Superior temporal gyrus (tissue), 1 donor: ENCODE measurements around the gene VASH2.
"Not testable (repeated sequence)": the region's sequence is repeated elsewhere in the genome, so short reads cannot be mapped to it uniquely, and the experiment has no call there.

Source experiments
- DNase-seq: peaks from one replicate; pipeline ENCODE4 v3.0.0-alpha.2; 2016; ENCODE audit errors: extremely low spot score

Gene VASH2

GRCh38 chr1:212957546-212957945 lies 7.2 kb downstream of the VASH2 start:
- DNase-seq, result no peak

DNA sequence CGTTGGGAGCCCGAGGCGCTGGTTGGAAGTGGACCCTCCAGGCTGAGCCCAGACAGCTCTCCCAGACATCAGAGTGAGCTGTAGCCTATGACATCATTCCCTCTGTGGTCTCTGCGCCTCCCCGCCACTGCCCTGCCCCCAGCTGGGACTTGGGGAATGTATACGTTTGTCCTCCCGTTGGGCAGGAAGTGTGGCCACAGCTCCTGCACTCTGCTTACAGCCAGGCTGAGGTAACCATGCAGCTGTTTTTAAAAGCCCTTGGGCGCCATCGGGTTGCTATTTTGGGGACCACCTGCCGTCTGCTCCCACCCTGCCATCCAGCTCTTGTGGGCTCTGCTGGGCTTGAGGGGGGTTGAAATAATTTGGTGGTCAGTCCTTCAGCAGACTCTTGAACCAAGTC lies 7.8 kb downstream of the VASH2 start:
- no peak for DNase-seq

GRCh38 chr1:212959266-212960220 lies 9.2 kb downstream of the VASH2 start:
- no peak for DNase-seq

GRCh38 chr1:212960932-212961331 lies 10.6 kb downstream of the VASH2 start:
- no peak for DNase-seq

GRCh38 chr1:212962509-212962908 lies 12.2 kb downstream of the VASH2 start:
- no peak for DNase-seq

GRCh38 chr1:212964102-212964501 lies 13.8 kb downstream of the VASH2 start:
- no peak for DNase-seq

- not testable (repeated sequence) for DNase-seq
These were observed 14.7 kb downstream of the VASH2 start for GRCh38 chr1:212964993-212965392.

GRCh38 chr1:212966616-212967015 lies 16.3 kb downstream of the VASH2 start:
- DNase-seq, result no peak

DNA sequence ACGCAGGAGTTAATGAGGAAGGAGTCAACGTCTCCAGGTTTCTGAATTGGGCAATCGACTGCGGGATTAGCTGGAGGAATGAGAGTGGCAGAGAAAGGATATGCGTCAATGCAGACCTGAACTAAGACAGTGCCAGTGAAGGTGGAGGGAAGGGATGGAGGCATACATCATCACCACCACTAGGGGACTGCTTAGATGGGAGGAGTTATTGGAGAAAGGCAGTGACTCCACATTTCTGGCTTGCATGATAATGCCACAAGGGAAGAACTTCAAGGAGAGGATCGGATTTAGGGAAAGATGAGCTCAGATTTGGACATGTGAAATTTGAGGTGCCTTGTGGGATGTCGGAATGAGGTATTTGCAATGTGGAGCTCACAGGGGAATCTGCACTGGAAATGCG lies 17.5 kb downstream of the VASH2 start:
- no peak for DNase-seq

DNA sequence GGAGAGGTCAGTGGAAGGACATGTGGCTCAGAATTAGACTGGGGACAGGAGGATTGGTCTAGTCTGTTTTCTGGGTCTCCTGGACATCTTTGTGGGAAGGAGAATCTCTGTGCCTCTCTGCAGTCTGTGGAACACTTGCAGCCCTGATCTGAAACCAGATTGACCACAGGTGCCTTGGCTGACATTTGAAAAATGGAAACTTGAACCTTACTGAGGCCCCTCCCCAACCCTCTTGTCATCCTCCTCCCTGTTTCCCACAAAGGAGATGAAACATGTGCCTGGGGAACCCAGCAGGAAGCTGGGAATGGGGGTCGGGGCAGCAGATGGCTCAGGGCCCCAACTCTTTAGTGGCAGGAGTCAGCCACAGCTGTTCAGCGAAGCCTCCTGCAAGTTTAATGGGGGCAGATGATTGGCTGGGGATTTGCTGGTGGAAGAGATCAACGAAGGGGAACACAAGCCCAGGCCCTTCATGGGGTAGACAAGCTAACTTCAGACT lies 18.1 kb downstream of the VASH2 start:
- no peak for DNase-seq

DNA sequence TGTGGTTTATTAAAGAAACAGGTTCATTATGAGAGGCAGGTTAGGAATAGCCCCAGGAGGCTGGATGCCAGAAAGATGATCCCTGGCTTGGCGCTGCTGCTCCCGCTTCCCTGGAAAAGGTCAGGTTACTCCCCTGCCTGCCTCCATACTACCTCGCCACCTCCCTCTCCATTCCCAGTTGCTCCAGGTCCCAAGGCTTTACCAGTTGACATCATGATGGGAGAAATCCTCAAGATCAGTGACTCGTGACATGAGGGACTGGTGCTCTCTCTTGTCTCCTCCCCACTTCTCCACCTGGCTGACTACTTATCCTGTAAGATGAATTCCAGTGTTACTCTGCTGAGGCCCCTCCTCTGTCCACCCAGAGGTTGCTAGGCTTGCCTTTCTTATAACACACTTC lies 19.7 kb downstream of the VASH2 start:
- no peak for DNase-seq

DNA sequence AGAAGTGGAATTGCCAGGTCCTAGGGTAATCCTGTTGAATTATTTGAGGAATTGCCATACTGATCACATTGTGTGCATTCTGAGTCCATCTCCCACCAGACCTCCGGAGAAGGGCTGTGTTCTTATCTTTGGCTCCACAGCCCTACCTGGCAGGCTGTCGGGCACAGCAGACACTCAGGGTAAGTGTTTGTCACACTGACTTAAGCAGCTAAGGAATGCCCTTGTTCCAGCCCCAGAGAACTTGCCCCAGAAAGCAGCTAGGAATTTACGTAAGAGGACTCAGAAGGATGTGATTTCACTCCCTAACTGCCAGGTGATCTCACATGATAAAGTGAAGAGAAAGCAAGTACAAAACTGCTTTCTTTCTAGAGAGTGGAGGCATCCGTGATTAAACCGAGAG lies 21.0 kb downstream of the VASH2 start:
- DNase-seq, result no peak

DNA sequence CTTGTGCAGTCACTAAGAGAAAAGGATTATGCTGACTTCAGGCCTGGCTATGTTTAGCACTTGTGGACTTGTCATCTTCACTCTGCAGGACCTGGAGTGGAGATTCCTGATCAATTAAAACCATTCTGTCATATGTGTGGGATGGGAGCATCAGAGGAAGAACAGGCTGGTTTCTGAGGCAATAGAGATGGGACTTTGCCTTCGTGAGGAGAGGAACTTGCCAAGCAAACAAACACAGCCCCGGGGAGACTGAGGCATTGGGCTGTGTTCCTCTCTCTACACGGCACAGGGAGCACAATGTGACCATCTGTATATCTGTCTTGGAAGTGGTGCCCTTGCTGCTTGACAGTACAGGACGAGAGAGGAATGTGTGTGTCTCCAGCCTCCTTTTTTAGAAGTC lies 23.1 kb downstream of the VASH2 start:
- DNase-seq, result no peak

DNA sequence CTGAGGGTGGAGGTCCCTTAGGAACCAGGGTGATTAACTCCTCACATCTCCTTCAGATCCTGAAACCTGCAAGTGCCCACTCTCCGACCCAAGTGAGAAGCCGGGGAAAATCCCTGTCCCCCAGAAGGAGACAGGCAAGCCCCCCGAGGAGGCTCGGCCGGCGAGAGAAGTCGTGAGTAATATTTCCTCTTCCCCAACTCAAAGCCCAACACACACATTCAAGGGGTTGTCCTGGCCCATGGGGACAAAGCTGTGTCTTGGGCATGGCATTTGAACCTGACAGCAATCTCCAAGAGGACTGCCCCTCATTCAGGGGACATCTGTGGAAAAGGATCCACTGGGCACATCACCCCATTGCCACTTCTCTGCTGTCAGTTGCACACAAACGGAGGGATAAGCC lies 23.6 kb downstream of the VASH2 start:
- no peak for DNase-seq

DNA sequence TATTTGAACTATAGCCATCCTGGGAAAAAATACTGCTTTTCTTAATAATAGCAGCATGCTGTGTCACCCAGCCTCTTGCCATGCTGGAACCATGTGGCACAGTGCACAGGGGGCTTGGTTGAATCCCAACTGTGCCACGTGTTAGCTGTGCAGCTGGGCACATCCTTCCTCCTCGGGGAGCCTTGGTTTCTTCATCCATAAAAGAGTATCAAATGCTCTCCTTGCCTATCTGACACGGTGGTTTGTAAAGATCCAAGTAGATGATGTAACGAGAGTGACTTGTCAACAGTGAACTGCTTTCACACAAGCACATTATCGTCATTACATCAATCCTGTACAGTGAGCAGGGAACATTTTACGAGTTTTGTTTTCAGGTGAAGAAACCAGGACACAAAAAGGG lies 24.4 kb downstream of the VASH2 start:
- DNase-seq, result no peak

DNA sequence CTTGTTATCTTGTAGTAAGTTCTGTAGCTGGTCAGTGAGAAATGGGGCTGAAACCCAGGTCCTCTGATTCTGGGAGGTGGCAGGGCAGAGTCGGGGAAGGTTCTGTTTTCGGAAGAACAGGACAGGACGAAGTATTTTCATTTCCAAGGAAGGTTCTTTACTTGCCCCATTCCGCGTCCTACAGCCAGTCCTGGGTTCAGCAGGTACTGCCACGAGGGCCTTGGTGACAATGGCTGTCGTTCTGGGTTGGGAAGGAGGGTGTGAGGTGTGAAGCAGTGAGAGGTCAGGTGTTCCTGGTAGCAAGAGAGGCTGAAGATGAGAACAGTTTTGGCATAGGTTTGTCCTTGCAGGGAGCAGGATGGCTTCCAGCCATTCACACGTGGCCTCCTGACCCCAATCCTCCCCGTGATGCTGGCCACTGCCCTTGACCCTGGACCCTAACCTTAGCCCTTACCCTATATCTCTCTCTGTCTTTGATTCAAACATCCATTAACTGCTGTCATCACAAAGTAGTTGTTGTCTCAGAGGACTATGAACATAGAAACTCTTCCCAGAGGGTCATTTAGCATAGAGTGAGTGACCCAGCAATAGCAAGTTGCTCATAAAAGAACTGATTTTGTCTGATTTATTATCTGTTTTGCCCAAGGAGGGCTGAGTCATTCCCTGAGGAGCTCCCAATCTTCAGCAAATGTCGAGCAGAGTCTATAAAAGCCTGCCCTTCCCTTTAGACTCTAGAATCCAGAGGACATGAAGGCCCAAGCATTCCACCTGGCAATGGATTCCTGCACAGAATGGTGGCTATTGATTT lies 25.0 kb downstream of the VASH2 start:
- DNase-seq, result no peak

- no peak for DNase-seq
These were observed 26.2 kb downstream of the VASH2 start for GRCh38 chr1:212976586-212976985.

DNA sequence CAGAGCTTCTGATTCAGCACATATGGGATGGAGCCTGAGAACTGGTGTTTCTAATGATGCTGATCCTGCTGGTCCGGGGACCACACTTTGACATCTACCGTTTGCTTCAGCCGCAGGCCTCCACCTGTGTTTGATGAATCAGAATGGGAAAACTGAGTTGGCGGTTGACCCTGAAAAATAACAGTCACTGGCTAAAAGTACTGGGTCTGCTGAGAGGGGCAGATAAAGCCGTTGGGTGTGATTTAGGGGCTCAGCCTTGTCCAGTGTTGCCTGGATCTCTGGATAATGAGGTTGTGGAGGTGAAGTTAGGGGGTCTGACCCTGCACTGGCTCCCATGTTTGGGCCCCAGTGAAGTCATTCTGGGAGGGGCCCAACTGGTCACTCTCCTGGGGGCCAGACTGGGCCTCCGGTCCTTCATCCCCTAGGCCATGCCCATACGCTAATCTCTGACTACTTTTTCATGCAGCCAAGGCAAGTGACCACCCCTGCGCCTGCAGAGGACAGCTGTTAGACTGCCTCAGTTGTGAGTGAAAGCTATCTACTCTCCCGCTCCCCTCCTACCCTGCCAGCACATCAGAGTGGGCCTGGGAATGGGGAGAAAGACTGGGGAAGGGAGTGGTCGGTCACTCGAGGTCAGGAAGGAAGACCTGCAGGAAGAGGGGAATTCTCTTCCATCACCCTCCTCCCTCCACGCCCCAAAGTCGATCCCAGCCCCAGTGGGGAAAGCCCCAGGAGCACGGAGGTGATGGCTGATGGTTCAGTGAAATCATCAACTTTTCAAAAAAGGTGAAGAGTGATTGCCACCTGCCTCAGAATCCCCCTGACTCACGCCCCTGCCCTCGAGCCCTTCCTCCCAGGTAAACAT lies 27.7 kb downstream of the VASH2 start:
- DNase-seq, result no peak

DNA sequence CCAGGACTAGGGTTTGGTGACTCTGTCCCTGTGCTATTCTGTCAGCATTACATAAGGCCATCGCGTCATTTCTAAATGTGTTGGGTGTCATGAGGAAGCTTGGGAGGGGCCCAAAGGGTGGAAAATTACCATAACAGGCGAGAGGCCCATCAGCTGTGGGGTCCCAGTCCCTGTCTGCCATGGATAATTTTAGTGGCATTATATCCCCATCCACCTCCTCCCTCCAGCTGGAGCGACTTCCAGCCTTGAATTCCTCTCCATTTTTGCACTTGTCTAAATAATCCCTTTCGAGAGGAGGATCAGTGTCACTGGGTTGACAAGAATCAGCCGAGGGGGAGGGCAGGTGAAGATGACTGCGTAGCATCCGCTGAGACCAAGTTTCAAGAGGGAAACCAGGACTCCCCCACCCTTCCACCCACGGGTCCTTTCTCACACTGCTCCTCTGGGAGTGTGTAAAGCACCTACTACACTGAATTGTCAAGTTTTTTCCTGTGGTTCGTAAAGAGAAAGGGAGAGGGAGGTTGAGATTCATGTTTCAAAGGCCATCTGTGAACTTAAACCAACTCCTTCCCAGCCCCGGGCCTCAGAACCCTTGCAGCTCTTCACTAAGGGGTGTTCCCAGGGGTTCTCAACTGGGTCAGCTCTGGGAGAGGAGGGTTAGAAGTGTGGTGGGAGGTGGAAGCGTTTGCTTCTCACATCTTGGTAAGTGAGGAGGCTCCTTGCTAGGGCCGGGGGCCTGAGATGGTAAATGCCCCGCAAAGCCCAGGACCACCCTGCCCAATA lies 29.2 kb downstream of the VASH2 start:
- no peak for DNase-seq

- no peak for DNase-seq
These were observed 29.9 kb downstream of the VASH2 start for GRCh38 chr1:212980123-212980785.
